ENCODE measurements around the gene ADAP1.
A peak's percentile ranks its signal among the peaks of the same experiment; 100 is the strongest.
"Not testable (repeated sequence)": the region's sequence is repeated elsewhere in the genome, so short reads cannot be mapped to it uniquely, and the experiment has no call there.

Gene ADAP1, protein sequence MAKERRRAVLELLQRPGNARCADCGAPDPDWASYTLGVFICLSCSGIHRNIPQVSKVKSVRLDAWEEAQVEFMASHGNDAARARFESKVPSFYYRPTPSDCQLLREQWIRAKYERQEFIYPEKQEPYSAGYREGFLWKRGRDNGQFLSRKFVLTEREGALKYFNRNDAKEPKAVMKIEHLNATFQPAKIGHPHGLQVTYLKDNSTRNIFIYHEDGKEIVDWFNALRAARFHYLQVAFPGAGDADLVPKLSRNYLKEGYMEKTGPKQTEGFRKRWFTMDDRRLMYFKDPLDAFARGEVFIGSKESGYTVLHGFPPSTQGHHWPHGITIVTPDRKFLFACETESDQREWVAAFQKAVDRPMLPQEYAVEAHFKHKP

GRCh38 chr7:954330-955238 is at the start of gene ADAP1:
Gene ADAP1, minus strand, starts transcription at chr7:954680. Its CDS starts 203 bp downstream, at chr7:954477.
- DNase-seq = peak; percentile 29

DNA sequence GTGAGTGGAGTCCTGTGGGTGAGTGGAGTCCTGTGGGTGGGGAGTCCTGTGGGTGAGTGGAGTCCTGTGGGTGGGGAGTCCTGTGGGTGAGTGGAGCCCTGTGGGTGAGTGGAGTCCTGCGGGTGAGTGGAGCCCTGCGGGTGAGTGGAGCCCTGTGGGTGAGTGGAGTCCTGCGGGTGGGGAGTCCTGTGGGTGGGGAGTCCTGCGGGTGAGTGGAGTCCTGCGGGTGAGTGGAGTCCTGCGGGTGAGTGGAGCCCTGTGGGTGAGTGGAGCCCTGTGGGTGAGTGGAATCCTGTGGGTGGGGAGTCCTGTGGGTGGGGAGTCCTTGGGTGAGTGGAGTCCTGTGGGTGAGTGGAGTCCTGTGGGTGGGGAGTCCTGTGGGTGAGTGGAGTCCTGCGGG is 48.0 kb upstream of the ADAP1 start:
- DNase-seq = not testable (repeated sequence)

- not testable (repeated sequence) for DNase-seq
These were observed 47.5 kb upstream of the ADAP1 start for GRCh38 chr7:1002026-1002425.

DNA sequence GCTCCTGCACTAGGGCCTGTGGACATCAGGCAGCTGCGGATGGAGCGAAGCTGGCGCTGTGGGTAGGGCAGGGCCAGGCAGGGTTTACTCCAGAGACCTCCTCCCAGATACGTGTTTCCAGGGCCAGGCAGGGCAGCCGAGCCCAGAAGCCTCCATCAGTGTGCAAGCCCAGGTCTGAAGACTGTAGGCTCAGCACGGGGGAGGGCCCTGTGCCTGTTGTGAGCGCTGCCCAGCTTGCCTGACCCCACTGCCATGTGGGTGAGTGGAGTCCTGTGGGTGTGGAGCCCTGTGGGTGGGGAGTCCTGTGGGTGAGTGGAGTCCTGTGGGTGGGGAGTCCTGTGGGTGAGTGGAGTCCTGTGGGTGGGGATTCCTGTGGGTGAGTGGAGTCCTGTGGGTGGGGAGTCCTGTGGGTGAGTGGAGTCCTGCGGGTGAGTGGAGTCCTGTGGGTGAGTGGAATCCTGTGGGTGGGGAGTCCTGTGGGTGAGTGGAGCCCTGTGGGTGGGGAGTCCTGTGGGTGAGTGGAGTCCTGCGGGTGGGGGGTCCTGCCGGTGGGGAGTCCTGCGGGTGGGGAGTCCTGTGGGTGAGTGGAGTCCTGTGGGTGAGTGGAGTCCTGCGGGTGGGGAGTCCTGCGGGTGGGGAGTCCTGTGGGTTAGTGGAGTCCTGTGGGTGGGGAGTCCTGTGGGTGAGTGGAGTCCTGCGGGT is 46.7 kb upstream of the ADAP1 start:
- not testable (repeated sequence) for DNase-seq

- no peak for DNase-seq
These were observed 45.8 kb upstream of the ADAP1 start for GRCh38 chr7:999941-1000935.

- no peak for DNase-seq
These were observed 44.8 kb upstream of the ADAP1 start for GRCh38 chr7:999149-999879.

DNA sequence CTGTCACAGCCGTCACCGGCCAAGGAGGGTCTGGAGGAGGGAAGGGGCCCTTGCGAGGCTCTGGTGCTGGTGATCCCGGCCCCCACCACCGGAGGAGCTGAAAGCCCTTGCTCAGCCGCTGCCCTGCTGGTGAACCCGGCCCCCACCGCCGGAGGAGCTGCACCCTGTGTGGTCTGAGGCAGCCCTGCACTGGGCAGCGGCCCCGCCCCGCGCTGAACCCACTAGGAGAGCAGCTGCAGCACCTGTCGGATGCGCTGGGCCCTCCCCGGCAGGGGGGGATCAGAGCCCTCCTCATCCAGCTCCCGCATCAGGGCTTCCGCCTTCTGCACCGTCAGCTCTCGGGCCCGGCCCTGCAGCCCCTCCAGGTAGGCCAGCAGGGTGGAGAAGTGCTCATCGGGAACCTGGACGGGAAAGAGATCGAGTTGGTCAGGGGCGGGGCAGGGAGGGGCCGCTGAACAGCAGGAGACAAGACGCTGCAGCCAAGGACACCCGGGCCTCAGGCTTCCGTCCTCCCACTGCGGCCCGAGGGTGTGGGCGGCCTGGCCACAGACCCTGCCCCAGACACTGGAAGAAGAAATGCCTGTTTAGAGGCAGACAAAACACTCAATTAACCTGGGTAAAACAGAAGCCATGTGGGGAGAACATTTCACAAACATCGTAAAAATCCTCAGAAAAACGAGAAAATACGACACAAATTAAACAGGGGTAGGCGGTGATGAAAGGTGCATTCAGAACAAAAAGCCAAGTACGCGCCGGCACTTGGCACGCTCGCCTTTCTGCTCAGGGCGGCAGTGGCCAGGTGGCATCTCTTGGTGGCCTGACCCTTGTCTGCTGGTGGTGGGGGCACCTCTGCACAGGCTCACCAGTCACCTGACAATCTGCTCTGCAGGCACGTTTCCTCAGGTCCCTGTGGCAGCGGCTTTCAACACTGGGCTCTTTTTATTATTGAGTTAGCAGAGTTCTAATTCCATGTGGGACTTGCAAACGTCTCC is 43.2 kb upstream of the ADAP1 start:
- DNase-seq = no peak

DNA sequence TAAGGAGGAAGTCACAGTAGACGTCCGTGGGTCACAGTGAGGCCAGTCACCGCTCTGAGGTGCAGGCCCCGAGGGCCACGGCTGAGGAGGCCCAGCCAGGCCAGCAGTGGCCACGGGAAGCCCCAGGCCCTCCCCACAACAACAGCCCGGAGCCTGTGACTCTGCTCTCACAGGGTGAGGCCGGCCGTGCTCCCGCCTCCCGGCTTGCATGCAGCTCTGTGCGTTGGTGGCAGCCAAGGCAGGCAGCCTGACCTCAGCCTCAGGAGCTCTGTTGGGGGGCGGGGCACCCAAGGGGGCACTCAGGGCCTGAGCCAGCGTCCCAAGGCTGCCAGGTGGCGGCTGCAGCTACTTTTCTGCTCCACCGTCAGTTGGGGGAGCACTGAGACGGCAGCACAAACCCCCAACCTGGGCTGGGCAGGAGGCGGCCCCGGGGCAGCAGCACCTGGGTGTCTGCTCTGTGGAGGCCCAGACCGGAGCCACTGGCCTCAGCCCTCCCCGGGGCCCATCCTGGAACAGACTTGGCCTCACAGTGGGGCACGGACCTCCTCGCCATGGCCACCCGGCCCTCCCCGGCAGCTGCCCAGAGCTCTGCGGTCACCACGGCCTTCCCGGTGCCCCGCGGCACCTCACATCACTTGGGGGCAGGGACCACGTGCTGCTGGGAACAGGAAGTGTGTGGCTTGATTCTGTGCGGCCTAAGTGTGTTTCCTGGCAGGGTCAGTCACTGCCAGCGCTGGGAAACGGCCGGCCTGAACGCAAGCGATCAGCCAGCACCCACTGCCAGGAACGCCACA is 41.8 kb upstream of the ADAP1 start:
- no peak for DNase-seq

- no peak for DNase-seq
These were observed 41.1 kb upstream of the ADAP1 start for GRCh38 chr7:995571-995970.

- no peak for DNase-seq
These were observed 40.3 kb upstream of the ADAP1 start for GRCh38 chr7:994592-995308.

DNA sequence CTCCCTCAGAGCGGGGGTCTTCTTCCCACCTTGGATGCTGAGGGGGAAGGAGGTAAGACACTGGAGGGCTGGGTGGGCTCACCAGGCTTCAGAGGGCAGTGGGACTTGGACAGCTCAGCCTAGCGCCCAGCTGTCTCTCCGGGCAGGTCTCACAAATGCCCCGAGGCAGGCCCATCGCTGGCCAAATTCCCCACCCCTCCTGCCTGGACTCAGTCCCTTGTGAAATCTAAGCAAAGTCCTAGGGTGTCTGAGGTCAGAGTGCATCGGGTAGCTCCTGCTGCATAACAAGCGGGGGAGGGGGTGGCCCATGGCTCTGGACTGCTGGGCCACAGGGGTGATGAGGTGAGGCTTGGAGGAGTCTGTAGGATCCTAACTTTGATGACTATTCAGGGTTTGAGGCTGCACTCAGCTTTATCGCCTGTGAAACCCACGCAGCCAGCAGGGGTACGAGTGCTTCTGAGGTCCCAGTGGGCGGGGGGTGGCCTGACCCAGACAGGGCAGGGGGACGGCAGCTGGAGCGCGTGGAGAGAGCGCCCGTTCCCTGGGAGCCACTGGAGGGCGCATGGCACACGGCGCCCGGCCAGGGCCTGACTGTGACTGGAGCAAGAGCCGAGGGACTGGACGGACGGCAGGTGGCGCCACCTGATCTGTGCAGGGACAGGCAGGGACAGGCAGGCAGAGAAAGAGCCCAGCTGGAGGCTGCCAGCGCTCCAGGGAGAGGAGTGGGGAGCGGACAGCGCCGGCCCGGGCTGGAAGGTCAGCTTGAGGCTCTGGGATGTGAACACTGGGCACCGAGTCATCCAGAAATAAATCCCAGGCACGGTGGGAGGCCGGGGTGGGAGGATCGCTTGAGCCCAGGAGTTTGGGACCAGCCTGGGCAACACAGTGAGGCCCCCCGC is 38.5 kb upstream of the ADAP1 start:
- peak; percentile 92 for DNase-seq

DNA sequence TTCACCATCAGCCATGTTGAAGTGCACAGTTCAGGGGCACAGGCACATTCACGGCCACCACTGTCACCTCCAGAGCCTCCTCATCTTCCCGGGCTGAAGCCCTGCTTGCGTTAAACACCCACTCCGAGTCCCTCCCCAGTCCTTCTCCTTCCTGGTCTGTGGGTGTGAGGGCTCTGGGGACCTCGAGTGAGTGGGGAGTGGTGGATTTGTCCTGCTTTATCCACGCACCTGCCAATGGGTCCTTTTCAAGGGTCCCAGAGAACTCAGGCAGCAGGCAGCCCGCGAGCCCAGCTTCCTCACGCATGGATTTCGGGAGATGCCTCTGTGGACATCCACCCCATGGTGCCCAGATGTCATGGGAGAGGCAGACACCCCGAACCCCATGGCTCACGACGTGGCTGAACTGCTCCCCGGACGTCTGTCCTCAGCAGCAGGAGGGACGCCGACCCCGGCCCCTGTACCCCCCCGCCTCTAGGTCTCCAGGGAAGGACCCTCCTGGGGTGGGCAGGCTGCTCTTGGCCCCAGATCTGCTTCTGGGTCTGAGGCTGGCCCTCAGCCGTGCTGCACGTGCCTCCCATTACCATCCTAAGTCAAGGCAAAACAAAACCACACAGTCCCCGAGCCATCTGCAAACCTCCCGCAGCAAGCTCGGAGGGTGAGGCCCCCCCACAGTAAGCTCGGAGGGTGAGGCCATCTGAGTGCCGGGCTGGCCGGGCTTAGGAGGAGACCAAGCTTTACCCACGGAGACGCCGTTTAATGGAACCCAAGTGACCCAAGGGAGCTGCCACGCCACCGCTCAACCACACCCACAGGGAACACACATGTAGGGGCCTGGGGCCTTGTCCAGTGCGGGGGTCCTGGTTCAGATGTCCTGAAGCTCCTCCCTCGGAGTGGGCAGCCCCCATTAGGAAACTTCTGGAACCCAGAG is 37.5 kb upstream of the ADAP1 start:
- DNase-seq = no peak

- no peak for DNase-seq
These were observed 36.7 kb upstream of the ADAP1 start for GRCh38 chr7:990933-991728.

DNA sequence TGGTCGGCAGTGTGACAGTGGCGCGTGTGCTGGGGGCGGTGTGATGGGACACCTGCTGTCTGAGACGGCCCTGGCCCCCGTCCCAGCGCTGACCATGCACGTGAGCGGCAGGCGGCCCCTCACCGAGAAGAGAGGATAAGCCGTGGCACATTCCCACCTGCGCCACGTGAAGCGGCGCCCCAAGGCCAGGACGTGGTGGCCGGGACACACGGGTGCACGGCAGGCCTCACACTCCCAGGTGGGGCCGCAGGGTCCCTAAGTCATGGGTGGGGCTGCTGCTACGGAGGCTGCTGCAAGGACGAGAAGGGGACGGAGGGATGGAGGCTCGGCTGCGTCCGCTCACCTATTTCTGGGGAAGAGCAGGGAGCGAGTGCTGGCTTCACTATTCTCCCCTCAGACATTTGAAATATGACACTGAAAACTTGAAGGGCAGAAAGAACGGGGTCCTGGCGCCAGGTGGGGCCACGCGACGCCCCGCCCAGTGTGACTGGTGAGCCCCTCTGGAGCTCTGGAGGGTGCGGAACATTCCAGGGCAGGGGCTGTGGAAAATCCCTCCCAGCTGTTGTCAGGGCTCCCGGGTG is 36.0 kb upstream of the ADAP1 start:
- DNase-seq = no peak

- no peak for DNase-seq
These were observed 34.6 kb upstream of the ADAP1 start for GRCh38 chr7:988963-989529.

Data from activated T-cell treated with anti-CD3 and anti-CD28 coated beads for 4 hours (primary cell).